Astrocyte of the spinal cord (primary cell): Measurements from ENCODE around the gene CSNK1G2.

ENCODE experiments used
- DNase-seq: peaks from one replicate; pipeline ENCODE4 v3.0.0; 2011; ENCODE audit warnings: low read depth, low spot score
- H3K4me3 ChIP-seq: 2 replicates; pipeline ENCODE4 v1.5.1; 2011; ENCODE audit warnings: low read depth, mild to moderate bottlenecking, low read length, moderate library complexity
- CTCF ChIP-seq: IDR thresholded peaks from 2 replicates; pipeline ENCODE4 v1.5.1; 2012; ENCODE audit warnings: low read depth, mild to moderate bottlenecking, low read length, inconsistent platforms
- in situ Hi-C: cut with HindIII; loops from 2 replicates; pipeline ENCODE4 v1.10.0; 2017; ENCODE audit warnings: low sequenced_read_pairs

CSNK1G2 gene

GRCh38 chr19:1991018-1991913 lies 50.3 kb downstream of the CSNK1G2 start:
- in situ Hi-C loops, result no loop called here
- TF ChIP-seq CTCF, result no peak
- no peak for DNase-seq
- H3K4me3 ChIP-seq, result no peak overlapping the region

- TF ChIP-seq CTCF, result no peak
Measured at GRCh38 chr19:1992759-1993260, 51.8 kb downstream of the CSNK1G2 start.

GRCh38 chr19:1997353-1998233 lies 56.6 kb downstream of the CSNK1G2 start:
- no peak for TF ChIP-seq CTCF
- in situ Hi-C loops, result no loop called here
- H3K4me3 ChIP-seq, result no peak overlapping the region
- DNase-seq, result no peak

More at GRCh38 chr19:1992759-1993260, 51.8 kb downstream of the CSNK1G2 start:
- in situ Hi-C loops, result no loop called here
- H3K4me3 ChIP-seq, result no peak overlapping the region
- DNase-seq, result no peak

GRCh38 chr19:1998712-1999708 lies 58.0 kb downstream of the CSNK1G2 start:
- DNase-seq, result no peak
- in situ Hi-C loops, result no loop called here
- no peak for TF ChIP-seq CTCF
- H3K4me3 ChIP-seq, result no peak overlapping the region

GRCh38 chr19:1999856-2000515 lies 59.0 kb downstream of the CSNK1G2 start:
- no peak for DNase-seq
- in situ Hi-C loops, result no loop called here
- no peak for TF ChIP-seq CTCF
- no peak overlapping the region for H3K4me3 ChIP-seq
